ENCODE data around the gene POU2F3.

DNA sequence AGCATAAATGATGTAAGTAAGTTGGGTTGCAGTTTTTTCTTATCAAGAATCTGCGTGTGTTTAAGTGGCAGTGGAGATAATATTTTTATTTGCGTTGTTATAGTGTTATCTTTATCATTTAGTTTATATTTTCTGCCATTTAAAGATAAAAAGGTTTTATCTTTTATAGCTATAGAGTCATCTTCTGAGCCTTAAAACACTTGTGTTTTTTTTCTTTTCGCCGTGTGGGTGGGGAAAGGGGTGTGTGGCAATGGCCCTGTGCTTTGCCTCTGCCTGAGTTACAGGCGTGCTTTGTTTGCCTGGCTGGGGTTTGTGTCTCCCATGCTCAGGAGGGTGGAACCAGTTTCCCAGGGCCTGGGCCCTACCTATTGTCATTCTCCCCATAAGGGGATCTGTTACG, 112.5 kb downstream of the POU2F3 start:
- TF ChIP-seq, protein P1, sequence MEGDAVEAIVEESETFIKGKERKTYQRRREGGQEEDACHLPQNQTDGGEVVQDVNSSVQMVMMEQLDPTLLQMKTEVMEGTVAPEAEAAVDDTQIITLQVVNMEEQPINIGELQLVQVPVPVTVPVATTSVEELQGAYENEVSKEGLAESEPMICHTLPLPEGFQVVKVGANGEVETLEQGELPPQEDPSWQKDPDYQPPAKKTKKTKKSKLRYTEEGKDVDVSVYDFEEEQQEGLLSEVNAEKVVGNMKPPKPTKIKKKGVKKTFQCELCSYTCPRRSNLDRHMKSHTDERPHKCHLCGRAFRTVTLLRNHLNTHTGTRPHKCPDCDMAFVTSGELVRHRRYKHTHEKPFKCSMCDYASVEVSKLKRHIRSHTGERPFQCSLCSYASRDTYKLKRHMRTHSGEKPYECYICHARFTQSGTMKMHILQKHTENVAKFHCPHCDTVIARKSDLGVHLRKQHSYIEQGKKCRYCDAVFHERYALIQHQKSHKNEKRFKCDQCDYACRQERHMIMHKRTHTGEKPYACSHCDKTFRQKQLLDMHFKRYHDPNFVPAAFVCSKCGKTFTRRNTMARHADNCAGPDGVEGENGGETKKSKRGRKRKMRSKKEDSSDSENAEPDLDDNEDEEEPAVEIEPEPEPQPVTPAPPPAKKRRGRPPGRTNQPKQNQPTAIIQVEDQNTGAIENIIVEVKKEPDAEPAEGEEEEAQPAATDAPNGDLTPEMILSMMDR (IDR thresholded peaks at IDR 0.05): no peak
- TF ChIP-seq POLR2A (IDR thresholded peaks at IDR 0.05) (no peak), POLR2AphosphoS5 (IDR thresholded peaks at IDR 0.05) (no peak), EP300 (IDR thresholded peaks at IDR 0.05) (no peak)
